ENCODE data around the gene NKG7.

The NKG7 gene

DNA sequence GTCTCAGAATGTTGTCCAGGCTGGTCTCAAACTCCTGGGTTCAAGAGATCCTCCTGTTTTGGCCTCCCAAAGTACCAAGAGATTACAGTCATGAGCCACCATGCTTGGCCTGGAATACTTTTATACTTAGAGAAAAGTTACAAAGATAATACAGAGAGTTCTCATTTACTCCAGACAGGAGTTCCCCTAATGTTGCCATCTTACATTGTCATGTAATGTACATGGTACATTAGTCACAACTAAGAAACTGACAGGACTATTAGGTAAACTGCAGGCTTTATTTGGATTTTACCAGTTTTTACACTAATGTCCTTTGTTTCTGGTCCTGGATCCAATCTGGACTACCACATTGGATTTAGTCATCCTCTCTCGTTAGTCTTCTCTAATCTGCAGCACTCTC, 20.2 kb upstream of the NKG7 start:
- TF ChIP-seq, protein P1, sequence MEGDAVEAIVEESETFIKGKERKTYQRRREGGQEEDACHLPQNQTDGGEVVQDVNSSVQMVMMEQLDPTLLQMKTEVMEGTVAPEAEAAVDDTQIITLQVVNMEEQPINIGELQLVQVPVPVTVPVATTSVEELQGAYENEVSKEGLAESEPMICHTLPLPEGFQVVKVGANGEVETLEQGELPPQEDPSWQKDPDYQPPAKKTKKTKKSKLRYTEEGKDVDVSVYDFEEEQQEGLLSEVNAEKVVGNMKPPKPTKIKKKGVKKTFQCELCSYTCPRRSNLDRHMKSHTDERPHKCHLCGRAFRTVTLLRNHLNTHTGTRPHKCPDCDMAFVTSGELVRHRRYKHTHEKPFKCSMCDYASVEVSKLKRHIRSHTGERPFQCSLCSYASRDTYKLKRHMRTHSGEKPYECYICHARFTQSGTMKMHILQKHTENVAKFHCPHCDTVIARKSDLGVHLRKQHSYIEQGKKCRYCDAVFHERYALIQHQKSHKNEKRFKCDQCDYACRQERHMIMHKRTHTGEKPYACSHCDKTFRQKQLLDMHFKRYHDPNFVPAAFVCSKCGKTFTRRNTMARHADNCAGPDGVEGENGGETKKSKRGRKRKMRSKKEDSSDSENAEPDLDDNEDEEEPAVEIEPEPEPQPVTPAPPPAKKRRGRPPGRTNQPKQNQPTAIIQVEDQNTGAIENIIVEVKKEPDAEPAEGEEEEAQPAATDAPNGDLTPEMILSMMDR (IDR thresholded peaks at IDR 0.05): no peak

DNA sequence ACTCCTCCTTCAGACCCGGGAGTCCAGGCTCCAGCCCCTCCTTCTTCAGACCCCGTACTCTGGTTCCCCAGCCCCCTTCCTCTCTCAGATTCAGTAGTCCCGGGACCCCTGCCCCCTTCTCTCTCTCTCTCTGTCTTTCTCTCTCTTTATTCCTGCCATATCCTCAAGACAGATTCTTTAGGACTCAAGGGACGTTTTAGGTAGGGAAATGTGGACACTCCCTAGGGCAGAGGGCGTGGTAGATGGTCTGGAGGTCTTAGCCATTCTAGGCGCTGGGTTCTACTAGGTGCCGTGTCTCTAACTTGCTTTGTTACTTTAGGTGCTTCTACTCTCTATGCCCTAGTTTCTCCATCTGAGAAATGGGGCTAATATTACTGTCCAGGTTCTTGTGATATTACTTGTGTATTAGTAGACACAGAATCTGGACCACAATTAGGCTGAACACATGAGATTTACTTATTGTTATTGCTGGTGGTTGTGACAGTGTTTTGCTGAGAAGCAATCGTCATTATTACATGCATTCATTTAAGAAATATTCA, 18.7 kb upstream of the NKG7 start:
- TF ChIP-seq, protein P1 (IDR thresholded peaks at IDR 0.05): no peak

DNA sequence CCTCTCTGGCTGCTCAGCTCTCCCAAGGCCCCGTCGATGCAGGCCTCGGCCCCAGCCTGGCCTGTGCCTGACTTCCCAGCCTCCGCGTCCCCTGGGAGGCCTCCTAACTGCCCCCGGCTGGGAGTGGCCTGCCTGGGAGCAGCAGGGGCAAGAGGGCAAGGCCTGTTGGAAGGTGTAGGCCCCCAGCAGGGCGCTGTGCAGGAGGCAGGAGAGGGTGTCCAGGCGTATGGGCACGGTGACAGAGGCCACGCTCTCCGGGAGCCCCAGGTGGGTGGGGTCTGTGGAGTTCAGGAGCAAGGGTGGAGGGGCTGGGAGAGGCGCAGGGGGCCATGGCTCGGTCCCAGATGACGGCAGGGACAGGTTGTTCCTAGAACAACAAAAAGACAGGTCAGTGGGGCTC, 16.7 kb upstream of the NKG7 start:
- TF ChIP-seq, protein P1 (IDR thresholded peaks at IDR 0.05): no peak

DNA sequence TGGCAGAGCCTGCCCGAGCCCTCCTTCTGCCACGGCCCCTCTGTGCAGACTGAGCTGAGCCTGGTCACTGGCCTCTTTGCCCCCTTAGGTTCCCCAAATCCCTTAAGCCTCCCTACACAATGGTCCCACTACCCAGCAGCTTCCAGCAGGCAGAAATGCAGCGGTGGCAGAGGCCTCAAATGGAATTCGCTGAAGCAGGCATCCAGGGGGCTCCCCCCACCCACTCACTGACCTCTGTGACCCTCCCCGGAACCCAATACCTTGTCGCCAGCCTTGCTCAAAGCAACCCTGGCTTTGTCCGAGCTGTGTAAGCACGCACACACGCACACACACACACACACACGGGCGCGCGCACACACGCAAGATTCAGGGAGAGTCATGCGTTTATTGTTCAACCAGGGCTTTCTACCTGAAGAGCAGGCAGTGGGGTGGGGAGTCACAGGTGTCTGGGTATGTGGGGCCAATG, 15.5 kb upstream of the NKG7 start, which contains the start of gene LIM2:
TSS of gene LIM2 (minus strand) at position 51 of the 466 bp plus-strand sequence. CDS start 531 bp downstream, outside the sequence.
- TF ChIP-seq, protein P1 (IDR thresholded peaks at IDR 0.05): no peak

DNA sequence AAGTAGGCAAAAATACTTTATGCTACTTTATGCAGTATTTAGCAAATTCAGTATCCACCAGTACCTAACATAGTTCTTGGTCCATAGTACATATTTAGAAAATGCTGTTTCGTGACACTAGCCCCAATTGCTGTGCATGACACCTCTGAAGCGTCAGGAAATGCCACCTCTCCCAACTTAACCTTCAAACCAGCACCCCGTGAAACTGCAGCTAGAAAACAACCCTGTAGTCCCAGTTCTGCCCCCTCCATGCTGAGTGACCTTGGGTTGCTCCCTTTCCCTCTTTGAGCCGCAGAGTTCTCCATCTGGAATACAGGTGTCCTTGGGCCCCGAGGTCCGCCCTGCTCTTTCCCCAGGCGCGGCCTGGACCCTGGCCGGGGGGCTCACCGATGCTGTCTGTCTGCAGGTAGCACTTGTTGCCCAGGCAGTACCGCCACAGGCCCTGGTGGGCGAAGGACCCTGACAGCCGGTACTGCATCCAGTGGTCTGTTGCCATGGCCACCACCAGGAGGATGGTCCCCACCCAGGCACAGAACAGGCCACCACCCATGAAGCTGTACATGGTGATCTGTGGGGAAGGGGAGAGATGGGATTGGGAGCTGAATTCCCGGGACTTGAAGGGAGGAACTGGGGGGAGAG, 14.5 kb upstream of the NKG7 start:
- TF ChIP-seq, protein P1 (IDR thresholded peaks at IDR 0.05): no peak

DNA sequence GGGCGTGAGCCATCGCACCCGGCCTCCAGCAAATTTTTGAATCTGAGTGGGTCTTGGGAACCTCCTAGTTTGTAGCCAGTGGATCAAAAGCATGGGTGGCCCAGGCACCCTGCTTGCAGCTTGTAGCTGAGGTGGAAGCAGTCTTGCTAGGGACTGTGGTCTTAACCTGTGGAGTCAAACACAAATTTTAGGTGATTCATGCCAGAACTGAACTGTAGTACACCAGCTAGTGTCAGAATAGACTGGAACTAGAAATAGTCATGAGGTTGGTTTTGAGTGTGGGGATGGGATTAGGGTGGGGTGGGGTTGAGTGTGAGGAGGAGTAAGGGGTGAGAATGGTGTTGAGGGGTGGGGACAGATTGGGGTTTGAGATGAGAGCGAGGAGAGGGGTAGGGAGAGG, 9.6 kb upstream of the NKG7 start:
- TF ChIP-seq, protein P1 (IDR thresholded peaks at IDR 0.05): no peak

DNA sequence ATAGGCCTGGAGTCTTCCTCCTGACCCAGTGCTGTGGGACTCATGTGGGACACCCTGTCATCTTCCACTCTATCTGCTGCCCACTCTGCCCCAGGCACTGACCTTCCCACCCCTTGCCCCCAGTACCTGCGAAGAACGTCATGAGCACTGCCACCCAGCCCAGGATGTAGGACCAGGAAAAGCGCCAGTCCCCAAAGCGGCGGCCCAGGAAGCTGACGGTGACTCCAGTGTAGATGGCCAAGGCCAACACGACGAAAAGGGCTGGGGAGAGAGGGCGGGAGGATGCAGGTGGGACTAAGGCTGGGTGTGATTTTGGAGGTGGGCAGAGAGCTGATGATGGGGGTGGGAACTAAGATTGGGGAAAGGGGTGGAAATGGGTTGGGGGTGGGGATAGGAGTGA, 7.9 kb upstream of the NKG7 start:
- TF ChIP-seq, protein P1 (IDR thresholded peaks at IDR 0.05): no peak

Data from LNCAP (cell line).